Natural killer cell (primary cell): ENCODE results near the gene IQSEC1. TPM values are rescaled to one million over a fixed set of nuclear protein-coding genes. Genes with fewer than 3 reads are reported as not detected.

Experiments
- ATAC-seq, 3 donors: fragments of 150-1000 bp in 2 of 3; fragments of 200-7000 bp in 1 of 3; cut with Tn5 transposase; 1 replicate in 1 of 3; 2 replicates in 2 of 3; pipeline ENCODE4 v1.10.0; 2021; ENCODE audit warnings: mild to moderate bottlenecking in 2 of 3, moderate library complexity in 2 of 3
- DNase-seq, 2 donors: peaks; one replicate each; pipeline versions ENCODE4 v3.0.0 to v3.0.0-alpha.2; 2013 to 2021; ENCODE audit warnings: mixed read lengths in 1 of 2
- H3K27ac ChIP-seq: one replicate; pipeline ENCODE4 v1.5.1; 2013; ENCODE audit warnings: mild to moderate bottlenecking, low read length
- H3K27me3 ChIP-seq: one replicate; pipeline ENCODE4 v1.6.1; 2013; ENCODE audit warnings: low read length; ENCODE audit not compliant: control insufficient read depth, insufficient read depth
- H3K36me3 ChIP-seq: one replicate; pipeline ENCODE4 v1.6.1; 2013; ENCODE audit warnings: low read length; ENCODE audit not compliant: control insufficient read depth, insufficient read depth
- H3K4me1 ChIP-seq: one replicate; pipeline ENCODE4 v1.6.1; 2013; ENCODE audit warnings: low read length; ENCODE audit not compliant: control insufficient read depth, insufficient read depth
- H3K4me3 ChIP-seq: one replicate; pipeline ENCODE4 v1.5.1; 2013; ENCODE audit warnings: low read length
- H3K9me3 ChIP-seq: one replicate; pipeline ENCODE4 v1.6.1; 2013; ENCODE audit warnings: low read length; ENCODE audit not compliant: control insufficient read depth, insufficient read depth
- H3K27ac Mint-ChIP-seq, 2 donors: one replicate each; pipeline ENCODE4 v1.8.0; 2022; ENCODE audit warnings: mild to moderate bottlenecking in 2 of 2, mixed read lengths in 2 of 2, moderate library complexity in 1 of 2
- H3K27me3 Mint-ChIP-seq, 2 donors: one replicate each; pipeline ENCODE4 v1.8.0; 2022; ENCODE audit warnings: low read depth in 2 of 2, mixed read lengths in 2 of 2
- H3K36me3 Mint-ChIP-seq: one replicate; pipeline ENCODE4 v1.8.0; 2022; ENCODE audit warnings: mixed read lengths
- H3K4me1 Mint-ChIP-seq, 2 donors: one replicate each; pipeline ENCODE4 v1.8.0; 2022; ENCODE audit warnings: mixed read lengths in 2 of 2
- H3K4me3 Mint-ChIP-seq: one replicate; pipeline ENCODE4 v1.8.0; 2022; ENCODE audit warnings: mild to moderate bottlenecking, moderate library complexity, mixed read lengths
- H3K9me3 Mint-ChIP-seq, 2 donors: one replicate each; pipeline ENCODE4 v1.8.0; 2022; ENCODE audit warnings: mixed read lengths in 2 of 2
- WGBS: methylation state at CpG from one replicate; pipeline ENCODE4 v1.1.7; 2013; ENCODE audit warnings: missing lambda C conversion rate; ENCODE audit not compliant: insufficient coverage; 5-methylcytosine and 5-hydroxymethylcytosine counted together
- intact Hi-C: fragments of 100-400 bp; cut with micrococcal nuclease; formaldehyde crosslinking; loops from one replicate; pipeline ENCODE4 v1.14.2; 2022
- total RNA-seq, 4 donors: library from RNA; stranded (reverse); fragments of 120-200 nt in 1 of 4; gene quantifications; one replicate each; pipeline versions ENCODE4 v1.2.3 to v1.2.4, GENCODE V29; 2013 to 2022
- TF ChIP-seq, protein P1 (sequence below): fragments of 200-600 bp; IDR thresholded peaks from one replicate; pipeline ENCODE4 v1.8.0; 2022; ENCODE audit warnings: antibody characterized with exemption

The IQSEC1 gene
- total RNA-seq, 3 donors from 2014 or later (not counting 1 experiment from before 2014, with no cell fraction given), result 124 to 189 (median 138) TPM

DNA sequence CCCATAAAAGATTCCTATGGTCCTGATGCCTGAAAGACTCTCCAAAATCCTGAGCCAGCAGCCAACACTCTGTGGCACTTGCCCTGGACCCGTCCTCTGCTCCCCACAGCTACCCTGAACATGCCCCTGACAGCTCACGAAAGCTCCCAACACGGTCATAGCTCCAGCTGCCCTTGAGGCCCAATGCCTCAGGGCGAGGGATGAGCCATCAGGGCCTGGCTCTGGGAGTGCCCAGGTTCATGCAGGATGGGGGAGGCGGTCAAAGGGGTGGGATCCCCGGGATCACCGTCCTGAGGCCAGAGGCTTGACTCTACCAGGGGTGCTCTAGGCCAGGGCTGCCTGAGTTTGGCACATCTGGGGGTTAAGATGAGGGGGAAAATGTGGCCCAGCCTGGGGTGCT, 159.1 kb downstream of the IQSEC1 start:
- H3K27me3 ChIP-seq, result no peaks in the 10 kb centered on the region
- H3K4me3 ChIP-seq, result no peak overlapping the region
- H3K27ac Mint-ChIP-seq, result peak overlapping the region; percentile 26 to 81
- no peaks in the 10 kb centered on the region for H3K36me3 Mint-ChIP-seq
- H3K36me3 ChIP-seq, result peaks cover 71% of the 10 kb centered on the region
- no peaks in the 10 kb centered on the region for H3K9me3 ChIP-seq
- H3K27ac ChIP-seq, result no peak overlapping the region
- H3K9me3 Mint-ChIP-seq, result no peaks in the 10 kb centered on the region
- H3K4me3 Mint-ChIP-seq, result no peak overlapping the region
- H3K27me3 Mint-ChIP-seq, result no peaks in the 10 kb centered on the region
- TF ChIP-seq, protein P1, sequence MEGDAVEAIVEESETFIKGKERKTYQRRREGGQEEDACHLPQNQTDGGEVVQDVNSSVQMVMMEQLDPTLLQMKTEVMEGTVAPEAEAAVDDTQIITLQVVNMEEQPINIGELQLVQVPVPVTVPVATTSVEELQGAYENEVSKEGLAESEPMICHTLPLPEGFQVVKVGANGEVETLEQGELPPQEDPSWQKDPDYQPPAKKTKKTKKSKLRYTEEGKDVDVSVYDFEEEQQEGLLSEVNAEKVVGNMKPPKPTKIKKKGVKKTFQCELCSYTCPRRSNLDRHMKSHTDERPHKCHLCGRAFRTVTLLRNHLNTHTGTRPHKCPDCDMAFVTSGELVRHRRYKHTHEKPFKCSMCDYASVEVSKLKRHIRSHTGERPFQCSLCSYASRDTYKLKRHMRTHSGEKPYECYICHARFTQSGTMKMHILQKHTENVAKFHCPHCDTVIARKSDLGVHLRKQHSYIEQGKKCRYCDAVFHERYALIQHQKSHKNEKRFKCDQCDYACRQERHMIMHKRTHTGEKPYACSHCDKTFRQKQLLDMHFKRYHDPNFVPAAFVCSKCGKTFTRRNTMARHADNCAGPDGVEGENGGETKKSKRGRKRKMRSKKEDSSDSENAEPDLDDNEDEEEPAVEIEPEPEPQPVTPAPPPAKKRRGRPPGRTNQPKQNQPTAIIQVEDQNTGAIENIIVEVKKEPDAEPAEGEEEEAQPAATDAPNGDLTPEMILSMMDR, result no peak
- intact Hi-C loops, result no loop called here
- H3K4me1 Mint-ChIP-seq, result peaks cover 38 to 39% of the 10 kb centered on the region in 2 donors
- DNase-seq (no peak), ATAC-seq (no peak)
- H3K4me1 ChIP-seq, result peaks cover 40% of the 10 kb centered on the region
- 97% methylated on average over 7 of the region's 7 CpGs for WGBS

DNA sequence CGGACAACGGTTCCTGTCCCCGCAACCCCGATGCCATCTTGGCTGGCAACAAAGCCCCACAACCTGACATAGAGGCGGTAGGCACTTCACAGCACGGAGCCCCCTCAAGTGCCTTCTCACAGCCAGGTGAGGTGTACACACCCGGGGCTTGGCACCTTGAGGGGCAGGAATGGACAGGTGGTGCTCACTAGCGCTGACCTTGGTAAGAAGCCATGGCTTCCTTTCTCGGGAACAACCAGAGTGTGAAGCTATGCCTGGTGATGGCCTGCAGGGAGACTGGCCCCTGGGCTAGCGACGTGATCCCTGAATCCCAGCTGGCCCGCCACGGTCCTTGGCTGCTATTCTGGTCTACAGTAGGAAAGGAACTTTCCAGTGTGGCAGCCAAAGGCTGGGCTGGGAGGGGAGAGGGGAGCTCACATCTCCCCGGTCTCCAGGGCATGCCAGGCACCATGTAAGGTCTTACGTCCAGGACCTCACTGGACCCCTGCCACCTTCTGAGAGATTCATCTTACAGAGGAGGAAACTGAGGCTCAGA, 161.3 kb downstream of the IQSEC1 start:
- TF ChIP-seq, protein P1, result no peak
- no peak overlapping the region for H3K27ac Mint-ChIP-seq
- DNase-seq (no peak), ATAC-seq (no peak)
- H3K27me3 ChIP-seq, result no peaks in the 10 kb centered on the region
- H3K36me3 Mint-ChIP-seq, result no peaks in the 10 kb centered on the region
- H3K4me1 Mint-ChIP-seq, result peaks cover 32 to 36% of the 10 kb centered on the region in 2 donors
- 98% methylated on average over 15 of the region's 15 CpGs for WGBS
- intact Hi-C loops, result no loop called here
- H3K36me3 ChIP-seq, result peaks cover 80% of the 10 kb centered on the region
- no peak overlapping the region for H3K4me3 Mint-ChIP-seq
- no peak overlapping the region for H3K27ac ChIP-seq
- H3K4me3 ChIP-seq, result no peak overlapping the region
- no peaks in the 10 kb centered on the region for H3K27me3 Mint-ChIP-seq
- H3K9me3 ChIP-seq, result no peaks in the 10 kb centered on the region
- H3K9me3 Mint-ChIP-seq, result no peaks in the 10 kb centered on the region
- peaks cover 29% of the 10 kb centered on the region for H3K4me1 ChIP-seq

DNA sequence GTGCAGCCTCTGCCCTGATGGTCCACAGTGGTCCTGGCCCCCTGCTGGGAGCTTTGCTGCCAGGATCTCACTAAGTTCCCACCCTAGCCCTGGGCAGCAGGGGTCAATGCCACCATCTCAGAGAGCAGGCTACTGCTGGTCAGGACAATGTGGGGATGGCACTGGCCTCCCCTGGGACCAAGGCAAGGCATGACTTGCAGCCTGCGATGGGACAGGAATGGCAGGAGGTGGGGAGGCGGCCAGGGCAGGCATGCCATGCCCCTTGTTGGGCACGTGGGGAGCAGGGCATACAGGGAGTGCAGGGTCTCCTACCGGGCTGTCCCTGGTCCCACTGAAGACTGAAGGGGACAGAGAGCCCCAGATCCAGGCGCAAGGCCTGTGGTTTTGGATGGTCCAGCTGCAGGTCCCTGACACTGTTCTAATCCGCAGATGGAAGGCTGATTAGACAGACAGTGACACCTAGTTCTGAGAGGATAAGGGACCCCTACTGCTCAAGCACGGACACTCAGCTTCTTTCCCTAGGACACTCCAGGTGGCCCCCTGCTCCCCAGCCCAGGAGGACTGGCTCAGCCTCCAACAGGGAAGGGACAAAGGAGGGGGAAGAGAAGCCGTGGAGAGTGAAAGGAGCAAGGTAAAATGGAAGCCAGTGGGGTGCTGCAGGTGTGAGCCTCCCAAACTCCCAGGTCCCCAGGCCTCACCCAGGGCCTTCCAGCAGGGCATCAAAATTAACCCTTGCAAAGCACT, 162.7 kb downstream of the IQSEC1 start:
- peaks cover 94% of the 10 kb centered on the region for H3K36me3 ChIP-seq
- Mint-ChIP-seq H3K4me3 (no peak overlapping the region), H3K4me1 (peaks cover 18 to 22% of the 10 kb centered on the region in 2 donors), H3K27ac (no peak overlapping the region), H3K9me3 (no peaks in the 10 kb centered on the region), H3K36me3 (no peaks in the 10 kb centered on the region), H3K27me3 (no peaks in the 10 kb centered on the region)
- no peak for ATAC-seq
- TF ChIP-seq, protein P1, result no peak
- no peaks in the 10 kb centered on the region for H3K27me3 ChIP-seq
- peaks cover 23% of the 10 kb centered on the region for H3K4me1 ChIP-seq
- intact Hi-C loops, result no loop called here
- H3K9me3 ChIP-seq, result no peaks in the 10 kb centered on the region
- no peak overlapping the region for H3K4me3 ChIP-seq
- WGBS, result 97% methylated on average over 8 of the region's 8 CpGs
- no peak overlapping the region for H3K27ac ChIP-seq
- no peak for DNase-seq
